ENCODE measurements around the gene ZSWIM9. TPM values are rescaled to one million over a fixed set of nuclear protein-coding genes. Genes with fewer than 3 reads are reported as not detected.

Gene ZSWIM9
- total RNA-seq, result 1.4 and 1.7 TPM in 2 replicates

DNA sequence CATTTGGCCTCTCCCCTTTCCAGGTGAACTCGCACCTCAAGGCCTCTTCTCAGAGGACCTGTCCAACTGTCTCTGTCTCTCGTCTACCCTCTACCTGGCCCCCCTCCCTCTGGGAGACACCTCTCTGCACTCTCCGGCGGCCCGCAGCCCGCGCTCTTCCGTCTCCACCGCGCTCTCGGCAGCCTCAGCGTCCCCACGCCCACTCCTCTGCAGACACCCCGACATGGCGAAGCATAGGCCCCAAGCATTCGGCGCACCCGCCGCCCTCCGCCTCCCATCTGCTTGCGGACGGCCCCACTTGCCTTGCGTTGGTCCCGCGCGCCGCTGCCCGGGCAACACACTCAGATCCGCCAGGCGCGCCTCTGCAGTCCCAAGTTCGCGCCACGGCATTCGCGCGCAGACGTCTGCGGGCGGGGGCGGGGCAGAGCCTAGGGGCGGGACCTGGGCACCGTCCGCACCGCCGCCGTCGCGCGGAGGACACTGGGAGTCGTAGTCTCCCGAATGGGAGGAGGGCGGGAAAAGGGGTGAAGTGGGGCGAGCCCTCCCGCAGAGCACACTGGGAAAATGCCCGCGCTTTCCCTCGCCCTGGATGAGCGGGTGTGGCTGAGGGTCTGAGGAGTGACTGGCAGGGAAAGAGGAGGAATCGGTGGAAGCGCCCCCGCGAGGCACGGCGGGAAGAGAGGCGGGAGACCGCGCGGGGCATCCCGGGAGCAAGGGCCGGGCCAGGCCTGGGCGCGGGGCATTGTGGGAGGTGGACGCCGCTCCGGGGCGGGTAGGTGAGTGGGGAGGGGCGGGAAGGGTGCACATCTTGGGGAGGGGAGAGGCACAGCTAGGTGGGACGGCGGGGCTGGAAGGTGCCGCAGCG lies at the start of gene ZSWIM9, which contains the start of gene LIG1:
TSS of gene ZSWIM9 (plus strand) at position 742 of the 865 bp plus-strand sequence. CDS start 1,123 bp downstream, outside the sequence.
TSS of gene LIG1 (minus strand) at position 406 of the 865 bp plus-strand sequence. CDS start 4,778 bp downstream, outside the sequence.

Other genes starting within 250 kb of the ZSWIM9 start
- gene BSPH1, start 178.5 kb upstream of the ZSWIM9 start, total RNA-seq, result not detected in 2 replicates
- not detected in 2 replicates for gene ELSPBP1, start 176.0 kb upstream of the ZSWIM9 start, total RNA-seq
- gene CABP5, start 126.6 kb upstream of the ZSWIM9 start, total RNA-seq, result not detected in 2 replicates
- 5.6 and 15.2 TPM in 2 replicates for gene PLA2G4C, start 59.9 kb upstream of the ZSWIM9 start, total RNA-seq
- gene LIG1, start 336 bp upstream of the ZSWIM9 start, total RNA-seq, result 10.1 and 10.8 TPM in 2 replicates
- 18.8 and 22.6 TPM in 2 replicates for gene CARD8, start 85.2 kb downstream of the ZSWIM9 start, total RNA-seq
- 0.43 TPM in 1 of 2 replicates, not detected in the other for gene ZNF114, start 99.4 kb downstream of the ZSWIM9 start, total RNA-seq
- gene EMP3, start 154.9 kb downstream of the ZSWIM9 start, total RNA-seq, result 186 and 193 TPM in 2 replicates
- 3.8 and 4.8 TPM in 2 replicates for gene TMEM143, start 193.3 kb downstream of the ZSWIM9 start, total RNA-seq
- gene SYNGR4, start 193.7 kb downstream of the ZSWIM9 start, total RNA-seq, result not detected in 2 replicates
- gene KDELR1, start 220.9 kb downstream of the ZSWIM9 start, total RNA-seq, result 131 and 160 TPM in 2 replicates
- 0.22 and 0.26 TPM in 2 replicates for gene GRIN2D, start 223.0 kb downstream of the ZSWIM9 start, total RNA-seq